IMR-90 (cell line): ENCODE results near the gene FAM120A. TPM values are rescaled to one million over a fixed set of nuclear protein-coding genes. Genes with fewer than 3 reads are reported as not detected.

Experiments used
- ATAC-seq: fragments of 200-7000 bp; cut with Tn5 transposase; 2 replicates; pipeline ENCODE4 v1.9.1; 2020; ENCODE audit warnings: low read depth, mild to moderate bottlenecking, moderate library complexity
- BruUV-seq: library from RNA; stranded (reverse); fragments of 400-500 nt; replicated peaks from 2 replicates; lab custom pipeline; 2021; lab: Mats Ljungman, UMichigan
- CTCF ChIA-PET: fragments of 300-600 bp; formaldehyde crosslinking; extraction: SDS; loops from one replicate; lab custom pipeline; 2021; ENCODE audit warnings: antibody characterized with exemption; lab: Yijun Ruan, JAX
- POLR2A ChIA-PET: fragments of 300-600 bp; sonication (Branson Sonifier 250); formaldehyde crosslinking; loops from one replicate; lab custom pipeline; 2022; ENCODE audit warnings: antibody characterized with exemption; ENCODE audit not compliant: unreplicated experiment; lab: Charles Lee
- DNase-seq: peaks from one replicate; pipeline ENCODE4 v3.0.0; 2013
- H2AFZ ChIP-seq: replicated peaks from 2 replicates; pipeline ENCODE3; 2013; ENCODE audit warnings: low read length, mild to moderate bottlenecking; ENCODE audit not compliant: poor library complexity
- H2AK5ac ChIP-seq: 2 replicates; pipeline ENCODE4 v1.6.1; 2013; ENCODE audit warnings: low read depth, low read length, inconsistent platforms
- H2AK9ac ChIP-seq: replicated peaks from 2 replicates; pipeline ENCODE3; 2013; ENCODE audit warnings: mild to moderate bottlenecking, low read depth, low read length, moderate library complexity; ENCODE audit not compliant: poor library complexity
- H2BK120ac ChIP-seq: 2 replicates; pipeline ENCODE4 v1.6.1; 2013; ENCODE audit warnings: low read depth, low read length, inconsistent platforms
- H2BK15ac ChIP-seq: 3 replicates; pipeline ENCODE4 v1.6.1; 2013; ENCODE audit warnings: low read depth, low read length, inconsistent platforms
- H2BK20ac ChIP-seq: 2 replicates; pipeline ENCODE4 v1.6.1; 2013; ENCODE audit warnings: low read depth, mild to moderate bottlenecking, inconsistent platforms, low read length, moderate library complexity
- H2BK5ac ChIP-seq: 2 replicates; pipeline ENCODE4 v1.6.1; 2013; ENCODE audit warnings: mild to moderate bottlenecking, low read depth, low read length, inconsistent platforms; ENCODE audit not compliant: poor library complexity, severe bottlenecking
- H3K14ac ChIP-seq: replicated peaks from 2 replicates; pipeline ENCODE4 v1.6.1; 2013; ENCODE audit warnings: low read depth, low read length, inconsistent platforms
- H3K18ac ChIP-seq: 2 replicates; pipeline ENCODE4 v1.6.1; 2013; ENCODE audit warnings: low read depth, low read length, control low read depth
- H3K23ac ChIP-seq: 2 replicates; pipeline ENCODE4 v1.6.1; 2013; ENCODE audit warnings: low read depth, low read length, inconsistent platforms
- H3K27ac ChIP-seq: 2 replicates; pipeline ENCODE4 v1.5.1; 2013; ENCODE audit warnings: mild to moderate bottlenecking, control low read depth, low read length; ENCODE audit not compliant: insufficient read depth
- H3K27me3 ChIP-seq: 2 replicates; pipeline ENCODE4 v1.6.1; 2013; ENCODE audit warnings: low read length; ENCODE audit not compliant: control insufficient read depth, insufficient read depth
- H3K36me3 ChIP-seq: 2 replicates; pipeline ENCODE4 v1.6.1; 2013; ENCODE audit warnings: low read length, mixed read lengths; ENCODE audit not compliant: control insufficient read depth, insufficient read depth
- H3K4ac ChIP-seq: 2 replicates; pipeline ENCODE4 v1.6.1; 2013; ENCODE audit warnings: low read depth, low read length, inconsistent platforms
- H3K4me1 ChIP-seq: 2 replicates; pipeline ENCODE4 v1.6.1; 2013; ENCODE audit warnings: low read length, mixed read lengths; ENCODE audit not compliant: control insufficient read depth, insufficient read depth
- H3K4me2 ChIP-seq: 2 replicates; pipeline ENCODE4 v1.6.1; 2013; ENCODE audit warnings: low read depth, mild to moderate bottlenecking, control low read depth, low read length, moderate library complexity
- H3K4me3 ChIP-seq: 2 replicates; pipeline ENCODE4 v1.5.1; 2013; ENCODE audit warnings: low read depth, mild to moderate bottlenecking, control low read depth, low read length, moderate library complexity; ENCODE audit not compliant: insufficient read depth
- H3K56ac ChIP-seq: 2 replicates; pipeline ENCODE4 v1.6.1; 2013; ENCODE audit warnings: low read length, inconsistent platforms; ENCODE audit not compliant: insufficient read depth; ENCODE audit errors: extremely low read depth
- H3K79me1 ChIP-seq, 2 experiments: 2 replicates each; pipeline ENCODE4 v1.6.1; 2013; ENCODE audit warnings: low read length in 2 of 2, inconsistent platforms in 1 of 2, low read depth in 1 of 2
- H3K9ac ChIP-seq: 2 replicates; pipeline ENCODE4 v1.6.1; 2013; ENCODE audit warnings: low read depth, low read length, control low read depth
- H3K9me1 ChIP-seq: 2 replicates; pipeline ENCODE4 v1.6.1; 2013; ENCODE audit warnings: low read length, inconsistent platforms; ENCODE audit not compliant: insufficient read depth
- H3K9me3 ChIP-seq: 2 replicates; pipeline ENCODE4 v1.6.1; 2013; ENCODE audit warnings: low read length; ENCODE audit not compliant: control insufficient read depth, insufficient read depth
- H4K20me1 ChIP-seq: 2 replicates; pipeline ENCODE4 v1.6.1; 2013; ENCODE audit warnings: low read length, inconsistent platforms; ENCODE audit not compliant: insufficient read depth
- H4K5ac ChIP-seq: 2 replicates; pipeline ENCODE4 v1.6.1; 2013; ENCODE audit warnings: mild to moderate bottlenecking, low read depth, low read length, control low read depth
- H4K8ac ChIP-seq, 2 experiments: 2 replicates each; pipeline ENCODE4 v1.6.1; 2013; ENCODE audit warnings: low read depth in 2 of 2, low read length in 2 of 2, control low read depth in 1 of 2, inconsistent platforms in 1 of 2
- H4K91ac ChIP-seq: 2 replicates; pipeline ENCODE4 v1.6.1; 2013; ENCODE audit warnings: low read depth, low read length, inconsistent platforms; ENCODE audit not compliant: insufficient read depth
- CTCF ChIP-seq: conservative IDR thresholded peaks from 2 replicates; pipeline ENCODE4 v1.5.1; 2012; ENCODE audit warnings: mild to moderate bottlenecking, low read depth, low read length, improper control_type of control experiment
- MXI1 ChIP-seq: IDR thresholded peaks from 2 replicates; pipeline ENCODE4 v1.6.1; 2012; ENCODE audit warnings: low read depth, mild to moderate bottlenecking, low read length, moderate library complexity, borderline replicate concordance
- WGBS, 2 experiments: methylation state at CpG; one replicate each; pipeline versions ENCODE4 v1.1.5 to v1.1.7; 2013; ENCODE audit warnings: missing lambda C conversion rate in 2 of 2; ENCODE audit not compliant: insufficient read length in 1 of 2; ENCODE audit errors: extremely low coverage in 2 of 2; 5-methylcytosine and 5-hydroxymethylcytosine counted together
- dilution Hi-C: fragments of 300-500 bp; cut with HindIII; formaldehyde crosslinking; loops from one replicate; pipeline ENCODE4 v1.14.3; 2018; ENCODE audit warnings: low sequenced_read_pairs; ENCODE audit not compliant: unreplicated experiment
- in situ Hi-C: fragments of 300-500 bp; cut with MboI; formaldehyde crosslinking; loops from 3 replicates; pipeline ENCODE4 v1.14.3; 2019; ENCODE audit warnings: low sequenced_read_pairs, inconsistent platforms, mixed read lengths
- intact Hi-C: fragments of 100-400 bp; cut with micrococcal nuclease; formaldehyde crosslinking; loops from 2 replicates; pipeline ENCODE4 v1.10.0; 2022
- polyA plus RNA-seq, 3 experiments: library from polyadenylated mRNA; depleted of rRNA; stranded (reverse); fragments of >200 nt; gene quantifications; 2 replicates each; pipeline ENCODE4 v1.2.3, GENCODE V29; 2012; ENCODE audit warnings: low replicate concordance in 1 of 3
- total RNA-seq: library from RNA; depleted of rRNA; stranded (reverse); fragments of >200 nt; gene quantifications from 2 replicates; pipeline ENCODE4 v1.2.3, GENCODE V29; 2012

FAM120A gene
- total and polyA plus RNA-seq, 2 of the 4 experiments (the other 2 are of a cell fraction) = 61.6 to 75.1 TPM

- CTCF ChIA-PET = no interaction called here
- in situ Hi-C loops = no loop called here
Measured at GRCh38 chr9:93520523-93520922, 69.0 kb downstream of the FAM120A start.

More at GRCh38 chr9:93520523-93520922, 69.0 kb downstream of the FAM120A start:
- no peak for DNase-seq
- Histone ChIP-seq H3K27me3 (no peaks in the 10 kb centered on the region), H4K8ac (no peak overlapping the region), H3K4me1 (no peaks in the 10 kb centered on the region), H3K79me1 (peaks cover 22 to 76% of the 10 kb centered on the region in 2 experiments), H3K36me3 (peaks cover 28% of the 10 kb centered on the region), H3K56ac (no peak overlapping the region), H4K5ac (no peak overlapping the region), H4K91ac (no peak overlapping the region), H3K9ac (no peak overlapping the region), H3K27ac (no peak overlapping the region), H3K18ac (no peak overlapping the region), H3K9me1 (peaks cover 18% of the 10 kb centered on the region; the same call in 1 of the 2 replicates), H3K4ac (no peak overlapping the region), H2BK20ac (no peak overlapping the region), H3K23ac (no peak overlapping the region), H3K14ac (no peak overlapping the region), H2BK120ac (no peak overlapping the region), H2BK5ac (no peak overlapping the region), H2AK5ac (no peak overlapping the region), H2BK15ac (no peak overlapping the region), H3K4me2 (no peak overlapping the region), H2AFZ (no peak overlapping the region), H2AK9ac (no peak overlapping the region), H4K20me1 (peaks cover 51% of the 10 kb centered on the region), H3K9me3 (no peaks in the 10 kb centered on the region), H3K4me3 (no peak overlapping the region)
- no peak for ATAC-seq
- dilution Hi-C loops (no loop called here), intact Hi-C loops (no loop called here)
- BruUV-seq = no TSS peak
- TF ChIP-seq CTCF = 0 out of 2 replicates have a peak, but pooled peaks have one; percentile 4
- TF ChIP-seq MXI1 = no peak
- 100% methylated on average over 3 of the region's 6 CpGs; no CpG with 5 or more reads in 1 of the 2 experiments for WGBS, 2 experiments
- POLR2A ChIA-PET = no interaction called here
